HG02623 (cell line): ENCODE results near the gene RFTN1.

Experiments
- ATAC-seq: cut with Tn5 transposase; IDR thresholded peaks from one replicate; pipeline ENCODE4 v1.9.1; 2021; ENCODE audit warnings: moderate library complexity; ENCODE audit not compliant: unreplicated experiment

Gene RFTN1

GRCh38 chr3:16468336-16469098 lies 45.0 kb downstream of the RFTN1 start:
- no peak for ATAC-seq

- ATAC-seq, result no peak
Observed at GRCh38 chr3:16468002-16468335, 45.5 kb downstream of the RFTN1 start.

- peak; percentile 80 for ATAC-seq
Observed at GRCh38 chr3:16467393-16467792, 46.1 kb downstream of the RFTN1 start.

GRCh38 chr3:16466822-16467221 lies 46.7 kb downstream of the RFTN1 start:
- ATAC-seq, result no peak

GRCh38 chr3:16464511-16465148 lies 48.9 kb downstream of the RFTN1 start:
- ATAC-seq, result no peak

GRCh38 chr3:16463914-16464313 lies 49.6 kb downstream of the RFTN1 start:
- no peak for ATAC-seq

GRCh38 chr3:16463119-16463518 lies 50.4 kb downstream of the RFTN1 start:
- ATAC-seq, result no peak

GRCh38 chr3:16462679-16463078 lies 50.8 kb downstream of the RFTN1 start:
- ATAC-seq, result no peak

GRCh38 chr3:16461463-16462245 lies 51.8 kb downstream of the RFTN1 start:
- ATAC-seq, result no peak

- ATAC-seq, result no peak
Observed at GRCh38 chr3:16460886-16461285, 52.6 kb downstream of the RFTN1 start.

- no peak for ATAC-seq
Observed at GRCh38 chr3:16460273-16460672, 53.2 kb downstream of the RFTN1 start.

- no peak for ATAC-seq
Observed at GRCh38 chr3:16456784-16457415, 56.6 kb downstream of the RFTN1 start.

GRCh38 chr3:16455966-16456365 lies 57.5 kb downstream of the RFTN1 start:
- ATAC-seq, result no peak

- ATAC-seq, result no peak
Observed at GRCh38 chr3:16455001-16455400, 58.5 kb downstream of the RFTN1 start.

- ATAC-seq, result no peak
Observed at GRCh38 chr3:16452261-16452660, 61.2 kb downstream of the RFTN1 start.

- no peak for ATAC-seq
Observed at GRCh38 chr3:16449369-16449768, 64.1 kb downstream of the RFTN1 start.

- ATAC-seq, result no peak
Observed at GRCh38 chr3:16448639-16449070, 64.8 kb downstream of the RFTN1 start.

- ATAC-seq, result no peak
Observed at GRCh38 chr3:16447135-16447534, 66.4 kb downstream of the RFTN1 start.

GRCh38 chr3:16444344-16444743 lies 69.2 kb downstream of the RFTN1 start:
- no peak for ATAC-seq

GRCh38 chr3:16442730-16443129 lies 70.8 kb downstream of the RFTN1 start:
- ATAC-seq, result no peak

- ATAC-seq, result no peak
Observed at GRCh38 chr3:16441371-16441875, 72.1 kb downstream of the RFTN1 start.
